Liver (tissue), 9 donors: ENCODE measurements around the gene MUC6. TPM values are rescaled to one million over a fixed set of nuclear protein-coding genes. Genes with fewer than 3 reads are reported as not detected.

Experiments
- DNase-seq: peaks from one replicate; pipeline ENCODE4 v3.0.0-alpha.2; 2017; ENCODE audit warnings: low spot score
- H3K27ac ChIP-seq, 2 donors: one replicate each; pipeline ENCODE4 v1.7.0; 2013; ENCODE audit warnings: inconsistent platforms in 2 of 2, low read length in 2 of 2, control low read depth in 1 of 2, low read depth in 1 of 2, mild to moderate bottlenecking in 1 of 2
- H3K27me3 ChIP-seq, 4 donors: one replicate each; pipeline versions ENCODE4 v1.6.1 to v1.7.0; 2013; ENCODE audit warnings: low read length in 3 of 4, inconsistent platforms in 1 of 4, mild to moderate bottlenecking in 1 of 4, moderate library complexity in 1 of 4; ENCODE audit not compliant: control insufficient read depth in 4 of 4, insufficient read depth in 4 of 4
- H3K36me3 ChIP-seq, 4 donors: one replicate each; pipeline versions ENCODE4 v1.6.1 to v1.7.0; 2013; ENCODE audit warnings: low read length in 3 of 4, mild to moderate bottlenecking in 3 of 4, low read depth in 1 of 4, moderate library complexity in 1 of 4; ENCODE audit not compliant: control insufficient read depth in 4 of 4, insufficient read depth in 3 of 4
- H3K4me1 ChIP-seq, 4 donors: one replicate each; pipeline versions ENCODE4 v1.6.1 to v1.7.0; 2013; ENCODE audit warnings: low read length in 3 of 4, mild to moderate bottlenecking in 3 of 4, moderate library complexity in 1 of 4; ENCODE audit not compliant: control insufficient read depth in 4 of 4, insufficient read depth in 4 of 4
- H3K4me3 ChIP-seq, 3 donors: one replicate each; pipeline versions ENCODE4 v1.6.1 to v1.7.0; 2013; ENCODE audit warnings: low read length in 3 of 3, control low read depth in 1 of 3, low read depth in 1 of 3, mild to moderate bottlenecking in 1 of 3
- H3K9ac ChIP-seq, 2 donors: one replicate each; pipeline ENCODE4 v1.7.0; 2013; ENCODE audit warnings: low read length in 2 of 2, mild to moderate bottlenecking in 2 of 2, moderate library complexity in 2 of 2, control low read depth in 1 of 2, low read depth in 1 of 2
- H3K9me3 ChIP-seq, 4 donors: one replicate each; pipeline versions ENCODE4 v1.6.1 to v1.7.0; 2013; ENCODE audit warnings: low read length in 3 of 4; ENCODE audit not compliant: control insufficient read depth in 4 of 4
- ATF3 ChIP-seq: IDR thresholded peaks from 2 replicates; pipeline ENCODE4 v1.6.1; 2016; ENCODE audit warnings: antibody characterized with exemption
- CTCF ChIP-seq: fragments of 150-350 bp; IDR thresholded peaks from 2 replicates; pipeline ENCODE4 v1.5.1; 2017; ENCODE audit warnings: improper control_type of control experiment, low read depth, low read length; ENCODE audit not compliant: missing input control
- EGR1 ChIP-seq, 2 donors: IDR thresholded peaks; 2 replicates each; pipeline ENCODE4 v1.6.1; 2016 to 2018; ENCODE audit warnings: antibody characterized with exemption in 2 of 2, low read depth in 2 of 2
- FOXA1 ChIP-seq: IDR thresholded peaks from 2 replicates; pipeline ENCODE4 v1.6.1; 2016; ENCODE audit warnings: antibody characterized with exemption
- FOXA2 ChIP-seq: IDR thresholded peaks from 2 replicates; pipeline ENCODE4 v1.6.1; 2016; ENCODE audit warnings: antibody characterized with exemption
- GABPA ChIP-seq, 2 donors: IDR thresholded peaks in 1 of 2; conservative IDR thresholded peaks in 1 of 2; 2 replicates each; pipeline ENCODE4 v1.6.1; 2016; ENCODE audit warnings: antibody characterized with exemption in 2 of 2, mild to moderate bottlenecking in 1 of 2, moderate library complexity in 1 of 2
- HNF4A ChIP-seq, 2 donors: conservative IDR thresholded peaks; 2 replicates each; pipeline ENCODE4 v1.6.1; 2016; ENCODE audit warnings: antibody characterized with exemption in 2 of 2, mild to moderate bottlenecking in 2 of 2
- HNF4G ChIP-seq: IDR thresholded peaks from 2 replicates; pipeline ENCODE4 v1.6.1; 2016; ENCODE audit warnings: antibody characterized with exemption
- JUND ChIP-seq, 2 donors: IDR thresholded peaks; 2 replicates each; pipeline ENCODE4 v1.6.1; 2016; ENCODE audit warnings: antibody characterized with exemption in 2 of 2
- MAX ChIP-seq: IDR thresholded peaks from 2 replicates; pipeline ENCODE4 v1.6.1; 2016; ENCODE audit warnings: antibody characterized with exemption
- NR2F2 ChIP-seq: IDR thresholded peaks from 2 replicates; pipeline ENCODE4 v1.6.1; 2016; ENCODE audit warnings: antibody characterized with exemption
- REST ChIP-seq: IDR thresholded peaks from 2 replicates; pipeline ENCODE4 v1.6.1; 2016; ENCODE audit warnings: antibody characterized with exemption, mild to moderate bottlenecking
- RXRA ChIP-seq, 2 donors: IDR thresholded peaks; 2 replicates each; pipeline ENCODE4 v1.6.1; 2017 to 2018; ENCODE audit warnings: antibody characterized with exemption in 2 of 2, mild to moderate bottlenecking in 1 of 2
- SP1 ChIP-seq: IDR thresholded peaks from 2 replicates; pipeline ENCODE4 v1.6.1; 2018; ENCODE audit warnings: antibody characterized with exemption, mild to moderate bottlenecking
- TAF1 ChIP-seq: conservative IDR thresholded peaks from 2 replicates; pipeline ENCODE4 v1.6.1; 2016; ENCODE audit warnings: antibody characterized with exemption, mild to moderate bottlenecking
- YY1 ChIP-seq: IDR thresholded peaks from 2 replicates; pipeline ENCODE4 v1.6.1; 2016; ENCODE audit warnings: antibody characterized with exemption, mild to moderate bottlenecking
- WGBS: extraction: QIAGEN DNeasy Blood & Tissue Kit; methylation state at CpG from one replicate; pipeline ENCODE4 v1.1.7; 2013; 5-methylcytosine and 5-hydroxymethylcytosine counted together
- polyA plus RNA-seq, 2 donors: library from polyadenylated mRNA; stranded (reverse) in 1 of 2; unstranded in 1 of 2; fragments of 200-250 nt in 1 of 2; fragments of >200 nt in 1 of 2; fragmentation: Nextera tagmentation in 1 of 2; extraction: Ambion mirVana in 1 of 2; gene quantifications; one replicate each; pipeline versions ENCODE4 v1.2.1 to v1.2.3, GENCODE V29; 2013 to 2015
- total RNA-seq, 2 donors: library from RNA; depleted of rRNA; stranded (reverse); fragments of >200 nt; gene quantifications; one replicate each; pipeline ENCODE4 v1.2.3, GENCODE V29; 2014
- donor health status: healthy.
- donor health status: healthy.
- donor health status: healthy.
- donor health status: healthy.
- donor health status: healthy.

Gene MUC6
- total and polyA plus RNA-seq, 4 donors, result 0.05 to 0.54 (median 0.18) TPM

- no peaks in the 10 kb centered on the region for H3K27me3 ChIP-seq
- H3K9me3 ChIP-seq, result no peaks in the 10 kb centered on the region
- DNase-seq, result no peak
- 53% methylated on average over 10 of the region's 10 CpGs for WGBS
- peaks cover 19 to 58% (median 30%) of the 10 kb centered on the region in 4 donors for H3K36me3 ChIP-seq
- H3K4me3 ChIP-seq, result no peak overlapping the region
- H3K4me1 ChIP-seq, result peaks cover 3 to 6% (median 3%) of the 10 kb centered on the region in 4 donors
- H3K9ac ChIP-seq, result no peak overlapping the region
- TF ChIP-seq GABPA (IDR thresholded peaks at IDR 0.05 in 1 of 2, conservative IDR thresholded peaks at IDR 0.05 in 1 of 2) (no peak), HNF4G (peak; percentile 78), SP1 (peak; percentile 52), HNF4A (conservative IDR thresholded peaks at IDR 0.05) (peak; percentile 94 to 96), RXRA (IDR thresholded peaks at IDR 0.05) (peak; percentile 77 to 81)
- no peak overlapping the region for H3K27ac ChIP-seq
These were observed 37.5 kb downstream of the MUC6 start for GRCh38 chr11:999009-999408.

- H3K9ac ChIP-seq, result no peak overlapping the region
- H3K27ac ChIP-seq, result no peak overlapping the region
- DNase-seq, result no peak
- H3K4me1 ChIP-seq, result peaks cover 3 to 6% (median 3%) of the 10 kb centered on the region in 4 donors
- TF ChIP-seq TAF1 (no peak), EGR1 (IDR thresholded peaks at IDR 0.05; ENCODE audit: low read depth in 2 of 2) (no peak), FOXA1 (no peak), FOXA2 (no peak), GABPA (IDR thresholded peaks at IDR 0.05 in 1 of 2, conservative IDR thresholded peaks at IDR 0.05 in 1 of 2) (no peak), SP1 (no peak), ATF3 (no peak), CTCF (no peak)
- no peak overlapping the region for H3K4me3 ChIP-seq
- H3K36me3 ChIP-seq, result peaks cover 22 to 59% (median 33%) of the 10 kb centered on the region in 4 donors
- 96% methylated on average over 14 of the region's 14 CpGs for WGBS
- no peaks in the 10 kb centered on the region for H3K9me3 ChIP-seq
- no peaks in the 10 kb centered on the region for H3K27me3 ChIP-seq
These were observed 38.6 kb downstream of the MUC6 start for GRCh38 chr11:997907-998306.

- no peak overlapping the region for H3K9ac ChIP-seq
- DNase-seq, result no peak
- H3K27ac ChIP-seq, result no peak overlapping the region
- no peaks in the 10 kb centered on the region for H3K27me3 ChIP-seq
- H3K4me3 ChIP-seq, result no peak overlapping the region
- H3K9me3 ChIP-seq, result no peaks in the 10 kb centered on the region
- TF ChIP-seq GABPA (IDR thresholded peaks at IDR 0.05 in 1 of 2, conservative IDR thresholded peaks at IDR 0.05 in 1 of 2) (no peak), REST (no peak), YY1 (no peak), RXRA (IDR thresholded peaks at IDR 0.05) (no peak), CTCF (no peak), JUND (IDR thresholded peaks at IDR 0.05) (no peak), HNF4A (conservative IDR thresholded peaks at IDR 0.05) (no peak), NR2F2 (no peak), MAX (no peak), FOXA2 (no peak), ATF3 (no peak), FOXA1 (no peak), SP1 (no peak)
- 81% methylated on average over 10 of the region's 10 CpGs for WGBS
- H3K4me1 ChIP-seq, result peaks cover 3 to 6% (median 3%) of the 10 kb centered on the region in 4 donors
- H3K36me3 ChIP-seq, result peaks cover 14 to 59% (median 33%) of the 10 kb centered on the region in 4 donors
These were observed 39.8 kb downstream of the MUC6 start for GRCh38 chr11:996681-997080.
